HUES64 (cell line): Measurements from ENCODE around the gene ANKRD36B.
"Not testable (repeated sequence)": the region's sequence is repeated elsewhere in the genome, so short reads cannot be mapped to it uniquely, and the experiment has no call there.

Source experiments
- H3K27ac ChIP-seq: 2 replicates; pipeline ENCODE4 v1.7.0; 2013; ENCODE audit warnings: low read depth, low read length, inconsistent platforms
- H3K27me3 ChIP-seq: 2 replicates; pipeline ENCODE4 v1.6.1; 2013; ENCODE audit warnings: mild to moderate bottlenecking, low read length; ENCODE audit not compliant: insufficient read depth
- H3K36me3 ChIP-seq: 2 replicates; pipeline ENCODE4 v1.6.1; 2013; ENCODE audit warnings: mild to moderate bottlenecking, low read length; ENCODE audit not compliant: insufficient read depth
- H3K4me1 ChIP-seq: 2 replicates; pipeline ENCODE4 v1.6.1; 2013; ENCODE audit warnings: mild to moderate bottlenecking, low read length, moderate library complexity; ENCODE audit not compliant: insufficient read depth
- H3K4me3 ChIP-seq: 2 replicates; pipeline ENCODE4 v1.5.1; 2013; ENCODE audit warnings: mild to moderate bottlenecking, low read length, moderate library complexity
- H3K9ac ChIP-seq: 2 replicates; pipeline ENCODE4 v1.6.1; 2013; ENCODE audit warnings: mild to moderate bottlenecking, low read depth, low read length
- H3K9me3 ChIP-seq: 2 replicates; pipeline ENCODE4 v1.6.1; 2013; ENCODE audit warnings: low read depth, low read length; ENCODE audit not compliant: insufficient read depth
- whole genome bisulfite sequencing: fragments of 150-250, 120-280 bp; methylation state at CpG from one replicate; pipeline ENCODE4 v1.1.7; 2013; ENCODE audit warnings: missing lambda C conversion rate; 5-methylcytosine and 5-hydroxymethylcytosine counted together

Gene ANKRD36B

DNA sequence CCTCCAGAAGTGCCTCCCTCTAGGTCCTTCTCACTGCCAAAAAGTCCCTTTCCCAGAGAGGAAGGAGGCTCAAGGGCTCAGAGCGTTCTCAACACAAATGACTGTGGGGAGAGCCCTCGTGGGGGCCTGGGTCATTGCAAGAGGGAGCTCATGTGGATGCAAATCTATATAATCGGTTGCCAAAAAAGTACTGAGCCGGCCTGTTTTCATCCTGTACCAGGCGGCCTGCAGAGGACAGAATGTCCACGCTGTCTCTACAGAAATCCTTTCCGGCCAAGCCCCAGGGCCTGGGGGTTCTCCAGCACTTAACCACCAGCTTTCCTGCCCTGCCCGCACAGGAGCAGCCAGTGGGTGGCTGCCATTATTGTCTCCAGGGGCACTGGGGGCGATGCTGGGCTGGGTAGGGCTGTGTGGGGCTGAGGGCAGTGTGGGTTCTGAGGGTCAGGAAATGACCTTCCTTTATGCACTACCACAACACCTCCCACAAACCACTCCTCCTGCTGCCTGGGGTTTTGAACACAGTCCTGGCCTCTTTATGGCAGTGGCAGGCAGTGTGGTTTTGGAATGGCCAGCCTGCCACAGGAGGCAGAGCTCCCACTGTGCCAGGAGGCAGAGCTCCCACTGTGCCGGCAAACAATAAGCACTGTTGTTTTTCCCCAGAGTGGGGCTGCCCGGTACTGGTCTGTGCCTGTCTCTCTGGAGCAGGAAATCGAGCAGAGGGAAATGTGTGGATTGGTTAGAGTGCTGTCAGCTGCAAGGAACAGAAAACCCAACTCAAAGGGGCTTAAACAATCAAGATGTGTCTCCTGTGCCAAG lies 16.1 kb upstream of the ANKRD36B start:
- H3K36me3 ChIP-seq, H3K27ac ChIP-seq, H3K9me3 ChIP-seq, H3K4me1 ChIP-seq, H3K4me3 ChIP-seq, H3K9ac ChIP-seq, H3K27me3 ChIP-seq: not testable (repeated sequence)
- WGBS = no CpG with 5 or more reads among the region's 12 CpGs

DNA sequence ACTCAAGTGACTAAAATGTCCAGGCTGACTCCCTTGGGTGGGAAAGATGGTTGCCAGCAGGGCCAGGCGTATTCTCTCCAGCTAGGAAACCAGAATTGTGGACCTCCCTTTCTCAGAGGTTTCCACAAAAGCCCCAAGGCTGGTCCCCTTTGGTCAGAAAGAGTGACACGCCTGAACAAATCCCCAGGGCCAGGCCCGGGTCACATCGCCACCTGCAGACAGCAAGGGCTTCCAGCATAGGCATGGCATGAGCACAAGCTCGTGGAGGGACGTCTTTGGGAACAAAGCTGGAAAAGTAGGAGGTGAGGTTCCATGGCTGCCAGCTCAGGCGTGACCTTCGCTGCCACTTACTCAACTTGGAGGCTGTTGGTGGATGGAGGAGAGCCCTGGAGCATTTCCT lies 15.4 kb upstream of the ANKRD36B start:
- H3K4me3 ChIP-seq, H3K27ac ChIP-seq, H3K4me1 ChIP-seq, H3K36me3 ChIP-seq, H3K9ac ChIP-seq, H3K9me3 ChIP-seq, H3K27me3 ChIP-seq: not testable (repeated sequence)
- no CpG with 5 or more reads among the region's 8 CpGs for WGBS

DNA sequence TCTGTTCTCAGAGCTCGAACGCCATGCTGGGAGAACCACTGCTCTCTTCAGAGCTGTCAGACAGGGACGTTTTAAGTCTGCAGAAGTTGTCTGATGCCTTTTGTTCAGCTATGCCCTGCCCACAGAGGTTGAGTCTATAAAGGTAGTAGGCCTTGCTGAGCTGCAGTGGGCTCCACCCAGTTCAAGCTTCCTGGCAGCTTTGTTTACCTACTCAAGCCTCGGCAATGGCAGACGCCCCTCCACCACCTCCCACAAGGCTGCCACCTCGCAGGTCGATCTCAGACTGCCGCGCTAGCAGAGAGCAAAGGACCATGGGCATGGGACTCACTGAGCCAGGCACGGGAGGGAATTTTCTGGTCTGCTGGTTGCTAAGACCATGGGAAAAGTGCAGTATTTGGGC lies 11.9 kb upstream of the ANKRD36B start:
- not testable (repeated sequence) for H3K9ac ChIP-seq, H3K4me3 ChIP-seq, H3K27ac ChIP-seq, H3K27me3 ChIP-seq, H3K4me1 ChIP-seq, H3K9me3 ChIP-seq, H3K36me3 ChIP-seq
- 88% methylated on average over 3 of the region's 10 CpGs for WGBS

- not testable (repeated sequence) for H3K27ac ChIP-seq, H3K4me3 ChIP-seq, H3K9ac ChIP-seq, H3K36me3 ChIP-seq, H3K9me3 ChIP-seq, H3K27me3 ChIP-seq, H3K4me1 ChIP-seq
- 94% methylated on average over 3 of the region's 4 CpGs for WGBS
Observed at GRCh38 chr2:97596180-97596579, 6.5 kb upstream of the ANKRD36B start.

DNA sequence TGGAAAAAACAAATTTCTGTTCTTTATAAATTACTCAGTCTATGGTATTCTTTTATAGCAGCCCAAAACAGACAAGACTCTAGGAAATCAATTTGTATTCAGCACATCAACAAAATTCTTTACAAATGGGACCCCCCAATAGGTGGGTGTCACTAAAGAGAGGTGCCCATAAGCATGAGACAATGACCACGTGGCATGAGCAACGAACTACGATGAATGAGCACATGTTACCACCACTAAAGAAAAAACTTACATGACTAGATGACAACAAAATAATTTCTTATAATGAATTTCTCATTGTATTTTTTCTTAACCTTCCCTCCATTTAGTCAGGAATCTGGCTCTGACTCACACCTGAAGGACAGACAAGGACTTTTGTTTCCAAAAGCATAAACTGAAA lies 3.8 kb upstream of the ANKRD36B start:
- H3K9me3 ChIP-seq, H3K27ac ChIP-seq, H3K4me1 ChIP-seq, H3K4me3 ChIP-seq, H3K36me3 ChIP-seq, H3K27me3 ChIP-seq, H3K9ac ChIP-seq: not testable (repeated sequence)
- 94% methylated on average over 2 of the region's 3 CpGs for WGBS

- not testable (repeated sequence) for H3K9me3 ChIP-seq, H3K27ac ChIP-seq, H3K4me1 ChIP-seq, H3K27me3 ChIP-seq, H3K36me3 ChIP-seq
- H3K4me3 ChIP-seq = peak overlapping the region; percentile 70
- under 1% methylated on average over 32 of the region's 33 CpGs for WGBS
- peak overlapping the region; percentile 83 for H3K9ac ChIP-seq
Observed at GRCh38 chr2:97590515-97591394, 1.1 kb upstream of the ANKRD36B start.

GRCh38 chr2:97589257-97589597 lies 450 bp downstream of the ANKRD36B start:
- not testable (repeated sequence) for H3K27ac ChIP-seq, H3K36me3 ChIP-seq, H3K4me1 ChIP-seq, H3K9me3 ChIP-seq, H3K27me3 ChIP-seq
- 0% methylated on average over 5 of the region's 14 CpGs for WGBS
- Histone ChIP-seq H3K4me3 (peak overlapping the region; percentile 75), H3K9ac (peak overlapping the region; percentile 50; the same call in 1 of the 2 replicates)

- not testable (repeated sequence) for H3K27ac ChIP-seq, H3K27me3 ChIP-seq, H3K4me3 ChIP-seq, H3K4me1 ChIP-seq, H3K9me3 ChIP-seq, H3K9ac ChIP-seq, H3K36me3 ChIP-seq
- 96% methylated on average over 1 of the region's 3 CpGs for WGBS
Observed at GRCh38 chr2:97565674-97566073, 24.0 kb downstream of the ANKRD36B start.

- not testable (repeated sequence) for H3K9me3 ChIP-seq, H3K27ac ChIP-seq, H3K27me3 ChIP-seq, H3K4me1 ChIP-seq, H3K4me3 ChIP-seq, H3K9ac ChIP-seq
- WGBS = 100% methylated on average over 3 of the region's 3 CpGs
- H3K36me3 ChIP-seq = peaks cover 31% of the 10 kb centered on the region
Observed at GRCh38 chr2:97552406-97552805, 37.3 kb downstream of the ANKRD36B start.

- H3K36me3 ChIP-seq = peaks cover 24% of the 10 kb centered on the region
- no CpG with 5 or more reads among the region's 1 CpG for WGBS
- not testable (repeated sequence) for H3K9me3 ChIP-seq, H3K9ac ChIP-seq, H3K4me3 ChIP-seq, H3K27me3 ChIP-seq, H3K4me1 ChIP-seq, H3K27ac ChIP-seq
Observed at GRCh38 chr2:97550498-97550897, 39.2 kb downstream of the ANKRD36B start.

DNA sequence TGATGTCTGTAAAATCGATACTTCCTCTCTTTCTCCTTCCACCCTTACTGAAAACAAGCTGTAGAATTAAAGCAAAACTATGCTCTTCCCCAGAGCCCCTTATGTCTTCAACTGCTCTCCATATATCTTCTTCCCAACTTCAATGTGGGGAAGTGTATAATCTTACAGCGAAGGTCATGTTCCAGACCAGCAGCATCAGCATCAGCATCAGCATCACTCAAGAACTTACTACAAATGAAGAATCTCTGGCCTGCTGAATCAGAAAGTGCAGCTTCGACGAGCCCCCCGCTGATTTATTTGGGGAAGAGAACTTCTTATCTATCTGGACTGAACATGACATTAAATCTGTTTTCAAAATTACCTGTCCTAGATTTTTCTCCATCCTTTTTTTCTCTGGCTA lies 40.6 kb downstream of the ANKRD36B start:
- H3K9me3 ChIP-seq, H3K4me1 ChIP-seq, H3K27me3 ChIP-seq, H3K27ac ChIP-seq, H3K4me3 ChIP-seq, H3K9ac ChIP-seq: not testable (repeated sequence)
- H3K36me3 ChIP-seq = peaks cover 13% of the 10 kb centered on the region; the same call in 1 of the 2 replicates
- whole genome bisulfite sequencing = 100% methylated on average over 2 of the region's 5 CpGs
